Calu3 (cell line): ENCODE measurements around the gene HSPB1. TPM values are rescaled to one million over a fixed set of nuclear protein-coding genes. Genes with fewer than 3 reads are reported as not detected.

Experiments used
- BruUV-seq: library from RNA; stranded (reverse); fragments of 400-500 nt; replicated peaks from 2 replicates; lab custom pipeline; 2021; lab: Mats Ljungman, UMichigan
- CTCF ChIA-PET: fragments of 300-600 bp; sonication (Branson Sonifier 250); formaldehyde crosslinking; loops from one replicate; lab custom pipeline; 2022; ENCODE audit warnings: antibody characterized with exemption; lab: Charles Lee
- DNase-seq: peaks from one replicate; pipeline ENCODE4 v3.0.0; 2022
- H3K27ac Mint-ChIP-seq: one replicate; pipeline ENCODE4 v1.8.0; 2022; ENCODE audit warnings: mixed read lengths; ENCODE audit not compliant: unreplicated experiment
- H3K27me3 Mint-ChIP-seq: one replicate; pipeline ENCODE4 v1.8.0; 2022; ENCODE audit warnings: mixed read lengths; ENCODE audit not compliant: unreplicated experiment
- H3K36me3 Mint-ChIP-seq: one replicate; pipeline ENCODE4 v1.8.0; 2022; ENCODE audit warnings: mild to moderate bottlenecking, moderate library complexity, mixed read lengths; ENCODE audit not compliant: insufficient read depth, unreplicated experiment
- H3K4me1 Mint-ChIP-seq: one replicate; pipeline ENCODE4 v1.8.0; 2022; ENCODE audit warnings: mild to moderate bottlenecking, low read depth, mixed read lengths; ENCODE audit not compliant: unreplicated experiment
- H3K4me3 Mint-ChIP-seq: one replicate; pipeline ENCODE4 v1.8.0; 2022; ENCODE audit warnings: mild to moderate bottlenecking, low read depth, moderate library complexity, mixed read lengths; ENCODE audit not compliant: unreplicated experiment
- H3K9me3 Mint-ChIP-seq: one replicate; pipeline ENCODE4 v1.8.0; 2022; ENCODE audit warnings: low read depth, mixed read lengths; ENCODE audit not compliant: unreplicated experiment
- intact Hi-C: fragments of 100-400 bp; cut with micrococcal nuclease; formaldehyde crosslinking; loops from one replicate; pipeline ENCODE4 v1.10.0; 2022; ENCODE audit not compliant: unreplicated experiment
- total RNA-seq: library from RNA; stranded (reverse); gene quantifications from 2 replicates; pipeline ENCODE4 v1.2.3, GENCODE V29; 2022
- TF ChIP-seq, protein P1 (sequence below): fragments of 200-600 bp; IDR thresholded peaks from one replicate; pipeline ENCODE4 v1.8.0; 2022; ENCODE audit warnings: antibody characterized with exemption; ENCODE audit not compliant: unreplicated experiment

HSPB1 gene
- total RNA-seq, 1 experiment from 2014 or later: 72.7 TPM

GRCh38 chr7:76262683-76263402 lies 39.6 kb upstream of the HSPB1 start:
- peaks cover 19% of the 10 kb centered on the region for H3K27me3 Mint-ChIP-seq

GRCh38 chr7:76265299-76265698 lies 37.2 kb upstream of the HSPB1 start:
- H3K4me1 Mint-ChIP-seq: no peaks in the 10 kb centered on the region
- no TSS peak for BruUV-seq
- no peak overlapping the region for H3K4me3 Mint-ChIP-seq
- intact Hi-C loops: no loop called here
- H3K9me3 Mint-ChIP-seq: no peaks in the 10 kb centered on the region
- no peaks in the 10 kb centered on the region for H3K36me3 Mint-ChIP-seq
- H3K27me3 Mint-ChIP-seq: peaks cover 29% of the 10 kb centered on the region
- DNase-seq: no peak
- no peak overlapping the region for H3K27ac Mint-ChIP-seq
- CTCF ChIA-PET: interaction anchor here (0.6 kb wide), 1 partner anchor 11 kb away, joined by 4 read pairs; no protein-coding TSS in a partner anchor
- TF ChIP-seq, protein P1, sequence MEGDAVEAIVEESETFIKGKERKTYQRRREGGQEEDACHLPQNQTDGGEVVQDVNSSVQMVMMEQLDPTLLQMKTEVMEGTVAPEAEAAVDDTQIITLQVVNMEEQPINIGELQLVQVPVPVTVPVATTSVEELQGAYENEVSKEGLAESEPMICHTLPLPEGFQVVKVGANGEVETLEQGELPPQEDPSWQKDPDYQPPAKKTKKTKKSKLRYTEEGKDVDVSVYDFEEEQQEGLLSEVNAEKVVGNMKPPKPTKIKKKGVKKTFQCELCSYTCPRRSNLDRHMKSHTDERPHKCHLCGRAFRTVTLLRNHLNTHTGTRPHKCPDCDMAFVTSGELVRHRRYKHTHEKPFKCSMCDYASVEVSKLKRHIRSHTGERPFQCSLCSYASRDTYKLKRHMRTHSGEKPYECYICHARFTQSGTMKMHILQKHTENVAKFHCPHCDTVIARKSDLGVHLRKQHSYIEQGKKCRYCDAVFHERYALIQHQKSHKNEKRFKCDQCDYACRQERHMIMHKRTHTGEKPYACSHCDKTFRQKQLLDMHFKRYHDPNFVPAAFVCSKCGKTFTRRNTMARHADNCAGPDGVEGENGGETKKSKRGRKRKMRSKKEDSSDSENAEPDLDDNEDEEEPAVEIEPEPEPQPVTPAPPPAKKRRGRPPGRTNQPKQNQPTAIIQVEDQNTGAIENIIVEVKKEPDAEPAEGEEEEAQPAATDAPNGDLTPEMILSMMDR: no peak

More at GRCh38 chr7:76262683-76263402, 39.6 kb upstream of the HSPB1 start:
- no peaks in the 10 kb centered on the region for H3K9me3 Mint-ChIP-seq
- no TSS peak for BruUV-seq
- DNase-seq: peak; percentile 59
- TF ChIP-seq, protein P1: peak; percentile 45
- CTCF ChIA-PET: interaction anchor here (0.7 to 1.7 kb wide), 8 partner anchors 12 to 215 kb away, joined by 3 to 13 read pairs (median 6); partner anchors contain the start of genes MDH2 and STYXL1
- no peak overlapping the region for H3K4me3 Mint-ChIP-seq
- H3K4me1 Mint-ChIP-seq: no peaks in the 10 kb centered on the region
- no peaks in the 10 kb centered on the region for H3K36me3 Mint-ChIP-seq
- intact Hi-C loops: loop anchor here (2.0 kb wide), 1 partner anchor 84 kb away; no protein-coding TSS in a partner anchor
- H3K27ac Mint-ChIP-seq: no peak overlapping the region

DNA sequence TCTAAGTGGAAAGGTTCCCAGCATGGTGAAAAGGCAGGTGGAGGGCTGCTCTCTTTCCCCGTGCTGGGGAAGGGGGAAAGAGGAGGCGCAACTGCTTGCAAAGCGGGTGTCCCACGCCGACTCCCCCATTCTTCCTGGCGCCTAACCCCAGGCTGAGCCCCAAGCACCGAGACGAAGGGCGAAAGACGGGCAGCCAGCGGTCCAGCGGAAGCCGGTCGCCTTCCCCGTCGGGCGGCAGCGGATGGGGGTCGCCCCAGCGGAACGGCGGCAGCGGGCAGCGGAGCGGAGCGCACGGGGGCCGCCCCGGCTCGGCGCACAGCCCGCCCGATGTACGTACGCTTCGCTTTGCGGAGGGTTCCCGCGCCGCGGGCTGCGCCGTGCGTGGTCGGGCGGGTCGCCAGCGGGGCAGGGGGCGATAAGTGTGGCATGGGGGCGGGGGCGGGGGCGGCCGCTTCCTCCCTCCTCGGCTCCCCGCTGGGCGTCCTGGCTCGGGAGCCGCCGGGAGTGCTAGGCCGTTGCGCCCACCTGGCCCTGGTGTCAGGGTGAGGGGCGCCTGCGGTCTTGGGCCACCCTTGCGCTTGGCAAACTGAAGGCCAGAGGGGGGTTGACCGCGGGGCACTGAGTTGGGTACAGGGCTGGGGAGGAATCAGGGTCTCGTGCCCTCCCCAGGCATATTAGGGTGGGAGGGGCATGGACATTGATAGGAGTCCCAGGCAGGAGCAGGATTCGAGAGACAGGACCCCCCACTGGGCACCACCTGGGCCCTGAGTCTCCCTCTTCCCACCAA lies 35.2 kb upstream of the HSPB1 start:
- intact Hi-C loops: no loop called here

DNA sequence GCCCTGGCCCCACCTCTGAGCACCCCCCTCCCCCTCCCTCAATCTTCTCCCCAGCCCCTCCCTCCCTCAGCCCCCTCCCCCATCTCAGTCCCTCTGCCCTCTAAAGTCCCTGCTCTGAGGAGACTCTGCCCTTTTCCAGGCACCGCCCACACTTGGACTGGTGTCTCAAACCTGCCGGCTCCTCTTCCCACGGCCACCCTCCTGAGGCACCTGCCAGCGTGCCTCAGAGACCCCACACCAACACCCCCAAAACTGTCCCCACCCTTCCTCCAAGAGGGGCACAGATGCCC lies 34.6 kb upstream of the HSPB1 start:
- CTCF ChIA-PET: no interaction called here
- no TSS peak for BruUV-seq
- no peak overlapping the region for H3K4me3 Mint-ChIP-seq
- peaks cover 46% of the 10 kb centered on the region for H3K27me3 Mint-ChIP-seq
- H3K9me3 Mint-ChIP-seq: no peaks in the 10 kb centered on the region
- TF ChIP-seq, protein P1: no peak
- no peak overlapping the region for H3K27ac Mint-ChIP-seq
- DNase-seq: no peak
- intact Hi-C loops: no loop called here
- H3K4me1 Mint-ChIP-seq: peaks cover 2% of the 10 kb centered on the region
- H3K36me3 Mint-ChIP-seq: no peaks in the 10 kb centered on the region

More for the DNA sequence above, 35.2 kb upstream of the HSPB1 start:
- Mint-ChIP-seq H3K4me1 (no peaks in the 10 kb centered on the region), H3K27ac (no peak overlapping the region), H3K9me3 (no peaks in the 10 kb centered on the region), H3K36me3 (no peaks in the 10 kb centered on the region), H3K4me3 (no peak overlapping the region), H3K27me3 (peaks cover 41% of the 10 kb centered on the region)
- CTCF ChIA-PET: no interaction called here
- no TSS peak for BruUV-seq
- DNase-seq: no peak
- TF ChIP-seq, protein P1: no peak
